ENCODE results near the gene ATP13A5.

DNA sequence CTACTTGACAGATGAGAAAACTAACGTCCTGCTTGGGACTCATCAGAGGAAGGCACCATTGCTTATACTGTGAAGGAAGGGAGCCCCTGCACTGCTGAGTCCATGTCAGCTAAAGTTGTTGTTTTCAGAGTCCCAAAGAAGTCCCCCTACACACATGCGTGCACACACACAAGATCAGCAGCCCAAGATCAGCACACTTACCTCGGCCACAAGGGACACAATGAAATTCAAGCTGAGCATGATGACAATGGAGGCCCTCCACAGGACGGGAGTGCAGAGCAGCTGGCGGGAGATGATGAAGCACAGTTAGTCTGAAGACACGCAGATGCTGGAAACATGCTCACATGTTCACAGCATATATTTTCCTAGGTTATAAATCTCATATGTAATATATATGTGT lies 28.6 kb upstream of the ATP13A5 start:
- TF ChIP-seq CTCF (conservative IDR thresholded peaks at IDR 0.05; ENCODE audit: low read length): no peak
- no peak for TF ChIP-seq EZH2phosphoT487 (IDR thresholded peaks at IDR 0.05; ENCODE audit: borderline replicate concordance, low read depth, low read length)
